ENCODE data around the gene CISH. TPM values are rescaled to one million over a fixed set of nuclear protein-coding genes. Genes with fewer than 3 reads are reported as not detected.
A peak's percentile ranks its signal among the peaks of the same experiment; 100 is the strongest.

The CISH gene
- total RNA-seq, 1 experiment from 2014 or later, result 2.2 TPM

DNA sequence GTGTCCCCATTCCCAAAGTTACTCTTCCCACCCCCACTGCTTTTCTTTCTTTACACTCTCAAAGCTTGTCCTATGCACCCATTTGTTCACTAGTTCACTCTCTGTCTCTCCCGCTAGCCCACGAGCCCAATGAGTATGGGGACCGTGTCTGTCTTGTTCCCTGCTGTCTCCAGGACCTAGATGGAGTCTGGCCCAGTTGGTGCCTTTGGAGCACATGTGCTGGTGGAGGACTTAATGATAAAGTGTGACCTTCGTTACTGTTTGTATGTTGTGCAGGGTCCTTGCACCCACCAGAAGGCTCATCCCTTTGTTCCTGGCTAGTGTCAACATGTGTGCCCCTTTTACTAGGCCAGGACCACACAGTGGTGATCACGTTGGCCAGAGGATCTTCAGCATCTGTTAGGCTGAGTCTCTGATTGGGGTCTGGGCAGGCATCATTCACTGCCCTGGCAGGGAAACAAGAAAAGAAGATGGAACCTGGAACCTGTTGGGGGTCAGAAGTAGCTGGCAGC, 7.4 kb downstream of the CISH start:
- in situ Hi-C loops (cut with HindIII; ENCODE audit: low sequenced_read_pairs), result loop anchor here (25.0 kb wide), 1 partner anchor 783 kb away; the partner anchor contains the start of genes MANF and RBM15B
- DNase-seq (ENCODE audit: low spot score), result no peak

DNA sequence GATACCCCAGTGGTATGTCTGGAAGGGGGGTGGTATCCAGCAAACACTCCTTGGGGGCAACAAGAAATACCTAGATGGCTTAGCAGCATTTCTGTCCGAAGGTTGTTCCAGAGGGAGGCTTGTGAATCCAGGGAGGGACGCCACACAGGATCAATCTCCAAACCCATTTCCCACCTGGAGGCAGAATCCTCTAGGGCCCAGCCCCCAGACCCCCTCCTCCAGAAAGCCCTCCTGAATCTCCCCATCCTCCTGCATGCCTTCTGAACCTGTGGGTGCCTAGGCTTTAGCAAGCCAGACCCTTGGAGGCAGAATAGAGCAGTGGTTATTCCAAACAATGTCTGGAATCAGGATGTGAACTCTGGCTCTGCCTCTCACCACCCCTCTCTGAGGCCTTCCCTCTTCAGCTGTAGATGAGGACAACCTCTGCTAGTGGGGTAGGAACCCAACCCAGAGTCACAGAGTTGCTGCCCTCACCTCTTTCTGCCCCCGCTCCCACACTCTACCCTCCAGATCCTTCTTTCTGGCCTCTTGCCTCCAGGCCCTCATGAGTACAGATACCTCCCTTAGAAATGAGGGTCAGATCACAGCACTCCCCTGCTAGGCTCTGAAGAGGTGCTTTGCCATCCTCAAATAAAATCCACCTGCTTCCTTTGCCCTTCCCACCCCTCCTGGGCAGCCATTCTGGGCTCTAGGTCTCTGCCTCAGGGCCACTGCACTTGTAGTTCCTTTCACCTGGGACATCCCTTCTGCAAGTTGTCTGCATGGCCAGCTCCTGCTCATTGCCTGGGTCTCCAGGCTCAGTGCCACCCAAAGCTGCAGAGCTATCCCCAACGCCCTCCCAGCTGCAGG, 8.1 kb downstream of the CISH start:
- in situ Hi-C loops (cut with HindIII; ENCODE audit: low sequenced_read_pairs), result loop anchor here (25.0 kb wide), 1 partner anchor 784 kb away; the partner anchor contains the start of genes MANF and RBM15B
- no peak for DNase-seq (ENCODE audit: low spot score)

DNA sequence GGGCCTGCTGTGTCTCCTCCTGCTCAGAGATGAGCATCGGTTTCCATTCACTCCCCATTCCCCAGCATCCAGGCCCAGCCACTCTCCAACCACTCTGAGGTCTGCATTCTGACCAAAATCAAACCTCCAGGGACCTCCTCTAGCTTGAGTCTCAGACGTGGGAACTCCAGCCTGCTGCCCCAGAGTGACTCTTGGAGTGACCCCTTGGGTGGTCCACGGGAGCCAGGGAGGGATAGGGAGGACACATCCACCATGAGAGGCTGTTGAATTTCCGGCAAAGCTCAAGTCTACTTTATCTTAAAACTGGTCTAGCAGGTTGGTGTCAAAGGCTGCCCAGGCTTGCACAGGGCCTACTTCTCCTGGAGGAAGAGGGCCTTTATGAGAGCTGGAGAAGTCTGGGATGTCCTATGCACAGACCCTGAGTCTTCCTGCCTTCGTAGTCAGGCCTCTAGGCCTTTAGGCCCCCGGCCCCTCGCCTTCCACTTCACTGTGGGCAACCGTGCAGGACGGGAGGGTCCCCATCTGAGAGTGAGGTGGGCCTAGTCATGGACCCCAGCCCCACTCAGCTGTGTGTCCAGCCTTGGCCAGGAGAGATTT, 8.9 kb downstream of the CISH start:
- in situ Hi-C loops (cut with HindIII; ENCODE audit: low sequenced_read_pairs), result loop anchor here (25.0 kb wide), 1 partner anchor 785 kb away; the partner anchor contains the start of genes MANF and RBM15B

DNA sequence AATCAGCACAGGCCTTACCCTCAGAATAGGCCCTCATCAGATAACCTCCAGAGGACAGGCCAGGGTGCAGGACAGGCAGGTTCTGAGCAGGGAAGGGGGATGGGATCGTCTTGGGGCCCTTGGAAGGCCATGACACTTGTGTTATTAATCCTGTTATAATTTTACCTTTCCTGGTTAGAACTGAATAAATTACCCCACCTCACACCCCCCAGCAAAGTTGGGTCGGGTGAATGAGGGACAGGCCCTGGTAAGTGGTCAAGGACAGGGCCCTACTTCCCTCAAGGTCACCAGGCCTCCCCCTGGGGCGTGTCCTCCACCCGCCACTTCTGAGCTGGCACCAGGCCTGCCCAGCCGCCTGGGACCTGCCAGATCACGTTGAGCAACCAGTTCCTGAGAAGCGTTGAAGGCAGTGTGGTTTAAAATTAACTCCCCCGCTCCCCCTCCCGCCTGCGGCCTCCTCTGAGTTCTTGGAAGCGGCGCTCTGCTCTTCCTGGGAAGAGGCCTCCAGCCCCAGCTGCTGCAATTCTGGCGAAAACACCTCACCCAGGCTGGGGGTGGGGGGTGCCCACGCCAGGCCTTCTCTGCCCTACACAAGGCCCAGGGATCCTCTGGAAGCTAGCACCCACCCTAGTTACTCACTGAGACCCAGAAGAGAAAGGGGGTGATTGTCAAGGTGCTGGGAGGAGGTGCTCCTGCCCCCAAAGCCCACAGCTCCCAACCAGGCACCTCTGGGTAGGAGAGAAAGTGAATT, 10.6 kb downstream of the CISH start:
- in situ Hi-C loops (cut with HindIII; ENCODE audit: low sequenced_read_pairs), result loop anchor here (25.0 kb wide), 1 partner anchor 786 kb away; the partner anchor contains the start of genes MANF and RBM15B
- peak; percentile 93 for DNase-seq (ENCODE audit: low spot score)

More for the DNA sequence above, 8.9 kb downstream of the CISH start:
- DNase-seq (ENCODE audit: low spot score), result no peak

DNA sequence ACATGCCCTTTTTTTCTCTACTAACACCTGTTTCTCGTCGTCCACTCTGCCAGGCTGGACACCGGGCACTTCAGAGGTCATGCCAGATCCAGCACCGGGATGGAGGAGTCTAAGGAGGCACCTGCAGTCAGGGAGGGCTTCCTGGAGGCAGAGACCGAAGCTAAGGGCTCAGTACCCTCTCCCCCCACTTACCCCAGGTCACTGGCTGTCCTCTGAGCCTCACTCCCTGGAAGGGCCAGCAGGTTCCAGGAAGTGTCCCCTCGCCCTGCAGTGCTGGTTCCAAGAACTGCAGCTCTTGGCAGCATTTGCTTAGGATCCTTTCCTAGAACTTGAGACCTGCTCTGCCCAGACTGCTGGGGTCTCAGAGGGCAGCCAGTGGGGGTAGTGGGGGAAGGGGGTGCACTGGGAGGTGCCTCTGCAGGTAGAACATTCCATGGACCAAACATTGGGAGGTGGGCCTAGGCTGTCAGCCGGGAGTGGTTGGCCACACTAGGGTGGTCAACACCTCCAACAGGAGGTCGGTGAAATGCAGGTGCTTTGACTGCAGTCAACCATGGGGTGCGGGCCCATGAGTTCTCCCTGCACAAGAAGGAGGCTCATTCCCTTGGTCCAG, 11.3 kb downstream of the CISH start:
- no peak for DNase-seq (ENCODE audit: low spot score)
- in situ Hi-C loops (cut with HindIII; ENCODE audit: low sequenced_read_pairs), result loop anchor here (25.0 kb wide), 1 partner anchor 787 kb away; the partner anchor contains the start of genes MANF and RBM15B

DNA sequence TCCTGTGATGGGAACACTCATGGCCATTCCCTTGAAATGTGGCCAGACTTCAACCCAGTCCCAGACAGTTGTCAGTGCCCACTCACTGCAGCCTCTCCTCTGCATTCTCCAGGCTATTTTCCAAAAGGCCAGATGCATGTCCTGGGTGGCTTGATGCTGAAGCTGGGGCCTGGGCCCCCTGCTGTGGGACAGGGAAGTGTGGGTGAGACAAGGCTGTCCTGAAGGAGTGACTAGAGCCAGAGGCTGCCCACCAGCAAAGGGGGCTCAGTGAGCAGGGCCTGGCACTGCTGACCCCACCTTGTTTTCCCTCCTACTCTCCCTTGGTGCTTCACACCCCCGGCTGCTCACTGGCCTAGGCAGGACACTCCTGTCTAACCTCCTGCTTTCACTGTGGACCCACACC, 11.9 kb downstream of the CISH start:
- in situ Hi-C loops (cut with HindIII; ENCODE audit: low sequenced_read_pairs), result loop anchor here (25.0 kb wide), 1 partner anchor 788 kb away; the partner anchor contains the start of genes MANF and RBM15B
- DNase-seq (ENCODE audit: low spot score), result no peak

DNA sequence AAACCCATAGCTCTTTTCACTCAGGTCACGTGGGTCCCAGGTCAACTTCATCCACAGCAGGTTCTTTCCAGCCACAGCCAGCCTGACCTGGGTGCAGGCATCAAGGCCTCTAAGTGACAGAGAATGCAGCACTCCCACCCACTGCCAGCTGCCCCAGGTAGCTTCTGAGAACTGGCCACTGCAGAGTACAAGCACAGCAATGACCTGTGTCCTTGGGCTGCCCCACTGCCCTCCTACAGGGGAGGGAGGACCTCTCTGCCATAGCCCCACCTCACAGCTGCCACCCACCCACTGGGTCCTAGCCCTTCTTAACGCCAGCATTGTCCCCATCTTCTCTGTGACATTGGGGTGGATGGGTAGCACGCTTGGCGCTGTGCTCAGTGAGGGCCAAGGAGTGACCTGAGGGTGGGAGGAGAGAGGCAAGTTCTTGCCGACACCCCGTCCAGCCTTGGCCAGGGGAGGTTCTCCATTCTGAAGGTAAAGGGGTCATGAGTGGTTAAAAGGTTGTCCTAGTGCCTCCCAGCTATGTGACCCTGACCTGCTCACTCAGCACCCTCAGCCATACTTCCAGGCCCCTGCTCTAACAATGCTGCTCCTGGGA, 12.4 kb downstream of the CISH start:
- in situ Hi-C loops (cut with HindIII; ENCODE audit: low sequenced_read_pairs), result no loop called here
- DNase-seq (ENCODE audit: low spot score), result no peak

DNA sequence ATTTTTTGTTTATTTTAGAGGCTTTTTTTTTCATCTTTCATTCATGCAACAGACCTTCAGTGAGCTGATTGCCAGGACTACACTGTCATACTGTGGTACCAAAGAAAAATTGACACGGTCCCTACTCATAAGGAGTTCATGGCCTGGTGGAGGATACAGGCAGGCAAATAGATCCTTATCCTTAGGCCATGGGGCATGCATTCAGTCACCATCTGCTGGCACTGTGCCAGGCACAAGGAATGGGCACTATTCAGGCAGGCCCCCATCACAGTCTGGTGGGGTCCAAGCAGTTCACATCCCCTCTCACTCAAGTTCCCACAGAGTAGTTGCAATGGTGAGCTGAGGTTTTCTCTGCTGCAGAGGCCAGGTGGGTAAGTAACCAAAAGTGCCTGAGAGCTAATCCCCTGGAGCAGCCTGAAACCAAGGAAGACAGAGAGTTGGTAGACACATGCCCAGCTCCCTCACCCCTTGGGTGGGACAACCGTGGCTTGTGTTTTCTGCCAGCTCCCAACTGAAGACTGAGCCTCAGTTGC, 17.3 kb downstream of the CISH start:
- no peak for DNase-seq (ENCODE audit: low spot score)
- in situ Hi-C loops (cut with HindIII; ENCODE audit: low sequenced_read_pairs), result no loop called here

DNA sequence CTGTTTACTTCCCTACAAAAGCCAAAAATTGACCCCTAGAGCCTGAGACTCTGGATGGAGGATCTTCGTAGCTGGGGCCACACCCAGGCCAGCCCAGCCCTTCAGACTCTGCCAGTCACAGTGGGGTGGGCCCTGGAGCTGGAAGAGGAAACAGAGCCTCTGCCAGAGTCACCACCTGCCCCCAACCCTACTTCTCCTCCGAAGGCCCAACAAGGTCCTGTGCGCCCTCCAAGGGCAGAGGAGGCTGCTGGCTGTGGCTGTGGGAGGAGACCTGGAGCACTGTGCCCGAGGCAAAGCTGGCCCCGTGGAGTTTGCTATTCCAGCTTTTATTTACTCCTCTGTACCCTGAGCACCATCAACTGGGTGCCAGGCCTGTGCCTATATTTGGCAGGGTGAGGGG, 19.0 kb downstream of the CISH start:
- no peak for DNase-seq (ENCODE audit: low spot score)
- in situ Hi-C loops (cut with HindIII; ENCODE audit: low sequenced_read_pairs), result no loop called here

DNA sequence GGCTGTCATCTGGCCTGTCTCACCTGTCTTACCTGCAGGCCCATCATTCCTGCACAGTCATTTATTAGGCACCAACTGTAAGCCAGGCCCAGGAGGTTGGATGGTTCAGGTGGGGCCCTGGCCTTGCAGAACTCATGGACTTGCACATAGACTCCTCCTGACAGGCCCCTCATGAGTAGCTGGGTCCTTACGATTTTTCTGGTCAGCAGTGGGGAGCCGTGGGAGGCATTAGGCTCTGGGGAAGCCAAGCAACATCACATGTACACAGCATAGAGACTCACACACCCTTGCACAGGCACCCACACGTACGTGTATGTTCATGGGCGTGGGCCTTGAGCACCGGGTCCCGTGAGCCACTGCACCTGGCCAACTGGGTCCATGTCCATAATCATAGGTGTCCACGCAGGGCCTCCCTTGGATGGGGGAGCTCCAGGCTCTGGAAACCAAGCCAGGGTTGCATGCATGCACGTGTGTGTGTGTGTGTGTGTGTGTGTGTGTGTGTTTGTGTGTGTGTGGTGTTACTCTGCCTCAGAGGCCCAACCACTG, 20.3 kb downstream of the CISH start:
- no peak for DNase-seq (ENCODE audit: low spot score)
- in situ Hi-C loops (cut with HindIII; ENCODE audit: low sequenced_read_pairs), result no loop called here

DNA sequence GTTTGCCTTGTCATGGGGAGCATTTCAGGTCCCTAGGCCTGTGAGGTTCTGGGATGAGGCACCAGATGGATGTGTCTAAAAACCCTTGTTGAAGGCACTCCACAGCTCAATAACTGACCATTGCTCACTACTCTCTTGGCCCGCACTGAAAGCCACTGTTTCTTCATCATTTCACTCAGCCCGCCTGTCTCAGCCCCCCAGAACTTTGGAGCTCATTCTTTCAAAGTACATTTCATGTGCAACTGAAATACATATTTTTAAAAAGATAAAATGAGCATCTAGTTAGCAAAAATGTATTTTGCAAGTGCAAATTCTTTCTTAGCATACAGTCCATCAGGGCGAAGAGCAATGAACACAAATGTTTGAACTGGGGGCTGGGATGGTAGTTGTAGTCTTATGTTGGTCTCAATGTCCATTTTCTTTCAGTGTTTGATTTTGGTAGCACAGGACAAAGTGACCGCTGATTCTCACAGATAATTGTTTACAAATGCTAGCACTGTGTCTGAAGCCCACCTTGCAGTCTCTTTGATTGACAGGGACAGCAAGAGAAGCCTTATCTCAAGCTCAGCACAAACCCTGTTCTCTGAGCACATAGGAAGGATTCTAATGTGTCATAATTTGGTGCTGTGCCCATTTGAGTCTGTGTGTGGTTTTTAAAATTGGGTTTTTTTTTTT, 22.7 kb downstream of the CISH start:
- in situ Hi-C loops (cut with HindIII; ENCODE audit: low sequenced_read_pairs), result no loop called here
- no peak for DNase-seq (ENCODE audit: low spot score)

DNA sequence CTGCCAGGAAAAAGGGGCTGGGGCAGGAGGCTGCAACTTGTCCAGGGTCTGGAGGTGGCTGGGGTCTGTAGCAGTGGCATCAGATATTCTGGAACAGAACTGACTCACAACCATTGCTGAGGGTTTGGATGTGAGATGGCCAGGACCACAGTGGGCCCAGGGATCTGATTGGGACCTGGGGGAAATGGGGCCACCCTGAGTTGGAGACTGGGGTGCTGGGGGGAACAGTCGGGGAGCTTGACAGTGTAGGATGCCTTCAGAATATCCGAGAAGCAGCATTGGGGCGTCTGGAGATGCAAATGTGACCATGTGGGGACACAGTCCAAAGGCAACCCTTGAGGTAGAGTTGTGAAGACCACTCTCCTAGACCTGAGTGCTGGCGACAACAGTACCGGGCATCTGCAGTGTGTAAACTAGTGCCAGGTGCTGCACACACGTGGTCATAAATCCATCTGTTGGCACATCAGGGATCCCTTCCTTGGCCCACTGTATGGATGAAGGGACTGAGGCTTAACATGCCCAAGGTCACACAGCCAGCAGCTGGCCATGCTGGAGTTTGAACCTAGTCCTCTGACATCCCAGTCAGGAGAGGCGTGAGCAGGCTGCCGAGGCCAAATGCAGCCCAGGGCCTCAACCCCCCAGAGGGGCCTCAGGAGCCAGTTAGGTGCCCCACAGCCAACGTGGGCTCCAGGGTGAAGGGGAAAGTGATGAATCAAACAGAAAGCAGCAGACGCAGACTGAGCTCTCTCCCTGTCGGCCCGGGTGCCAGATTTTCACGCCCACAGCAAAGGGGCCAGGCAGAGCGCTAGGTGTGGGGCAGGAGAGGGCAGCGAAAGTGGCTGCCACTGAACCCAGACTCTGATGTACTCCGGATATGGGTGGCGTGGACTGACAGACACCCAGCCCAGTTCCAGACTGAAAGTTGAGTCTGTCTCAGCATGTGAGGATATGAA, 23.5 kb downstream of the CISH start:
- in situ Hi-C loops (cut with HindIII; ENCODE audit: low sequenced_read_pairs), result no loop called here
- no peak for DNase-seq (ENCODE audit: low spot score)

DNA sequence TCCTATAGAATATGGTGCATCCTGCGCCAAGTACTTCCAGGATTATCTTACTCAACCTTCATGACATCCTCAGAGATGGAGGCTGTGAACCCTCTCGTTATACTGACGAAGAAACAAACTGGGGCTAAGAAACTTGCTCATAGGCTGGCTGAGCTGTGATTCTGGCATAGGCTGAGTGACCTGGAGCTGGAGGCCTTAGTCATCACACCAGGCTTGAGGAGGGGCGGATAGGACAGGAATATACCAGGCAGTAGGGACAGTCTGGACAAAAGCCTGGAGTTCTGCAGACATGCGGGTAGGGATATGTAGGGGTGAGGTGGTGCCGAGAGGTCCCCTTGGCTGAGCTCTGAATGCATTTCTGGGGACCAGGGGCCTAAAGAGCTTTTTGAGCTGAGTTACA, 24.2 kb downstream of the CISH start:
- in situ Hi-C loops (cut with HindIII; ENCODE audit: low sequenced_read_pairs), result no loop called here
- DNase-seq (ENCODE audit: low spot score), result no peak

DNA sequence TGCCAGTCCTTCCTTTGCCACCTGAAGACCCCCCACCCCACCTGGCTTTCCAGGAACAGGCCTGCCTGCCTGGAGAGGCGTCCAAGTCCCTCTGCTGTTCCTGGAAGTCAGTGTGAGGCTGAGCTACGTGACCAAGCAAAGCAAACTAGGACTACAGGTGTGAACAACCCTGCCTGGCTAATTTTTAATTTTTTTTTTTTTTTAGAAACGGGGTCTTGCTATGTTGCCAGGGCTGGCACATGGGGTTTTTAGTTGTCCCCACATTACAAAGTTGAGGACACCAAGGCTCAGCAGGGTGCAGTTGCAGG, 24.9 kb downstream of the CISH start:
- in situ Hi-C loops (cut with HindIII; ENCODE audit: low sequenced_read_pairs), result no loop called here
- no peak for DNase-seq (ENCODE audit: low spot score)

DNA sequence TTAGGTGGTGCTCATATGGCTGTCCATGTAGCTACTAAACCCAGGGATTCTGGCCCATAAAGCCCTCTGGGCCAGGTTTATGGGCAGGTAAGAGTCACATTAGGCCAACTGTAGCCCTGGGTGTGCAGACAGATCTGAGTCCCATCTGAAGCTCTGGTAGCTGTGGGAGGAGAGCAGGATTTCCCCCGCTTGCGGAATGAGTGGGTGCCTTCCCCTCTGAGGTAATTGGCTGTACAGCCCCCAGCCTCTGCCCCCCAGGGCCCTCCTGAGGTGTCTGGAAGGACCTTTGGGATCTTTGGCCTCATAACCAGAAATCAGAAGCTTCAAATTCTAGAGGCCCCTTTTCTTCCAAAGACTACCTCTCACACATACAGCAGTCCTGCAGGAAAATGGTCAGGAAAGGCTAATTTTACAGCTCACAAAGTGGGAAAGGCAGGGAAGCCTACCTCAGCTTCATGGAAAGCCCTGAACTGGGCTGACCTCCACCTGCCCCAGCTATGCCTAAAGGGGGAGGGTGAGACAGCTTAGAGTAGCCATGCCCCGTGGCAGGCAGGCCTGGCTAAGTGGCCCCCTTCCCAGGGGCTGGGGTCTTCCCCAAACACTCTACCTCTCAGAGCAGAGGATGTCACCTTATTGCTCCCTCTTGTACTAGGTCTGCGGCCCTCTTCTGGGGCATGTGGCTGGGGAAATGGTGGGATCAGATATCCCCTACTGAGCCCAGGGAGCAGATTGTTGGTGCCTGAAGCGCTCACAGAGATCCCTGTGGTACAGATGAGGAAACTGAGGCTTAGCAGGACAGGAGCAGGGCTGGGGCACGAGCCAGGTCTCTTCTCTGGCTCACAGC, 25.4 kb downstream of the CISH start:
- DNase-seq (ENCODE audit: low spot score), result no peak
- in situ Hi-C loops (cut with HindIII; ENCODE audit: low sequenced_read_pairs), result no loop called here

DNA sequence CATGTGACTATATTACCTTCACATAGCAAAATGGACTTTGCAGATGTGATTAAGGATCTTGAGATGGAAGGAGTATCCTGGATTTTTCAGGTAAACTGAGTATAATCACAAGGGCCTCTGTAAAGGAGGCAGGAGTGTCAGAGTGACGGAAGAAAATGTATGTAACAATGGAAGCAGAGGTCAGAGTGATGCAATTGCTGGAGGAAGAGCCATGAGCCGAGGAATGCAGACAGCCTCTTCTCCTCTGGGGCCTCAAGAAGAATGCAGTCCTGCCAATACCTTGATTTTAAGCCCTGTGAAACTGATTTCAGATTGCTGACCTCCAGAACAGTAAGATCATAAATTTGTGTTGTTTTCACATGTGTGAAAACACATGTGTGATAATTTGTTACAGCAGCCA, 27.2 kb downstream of the CISH start:
- in situ Hi-C loops (cut with HindIII; ENCODE audit: low sequenced_read_pairs), result no loop called here
- no peak for DNase-seq (ENCODE audit: low spot score)
